H1 (cell line): ENCODE data around the gene ICOSLG. TPM values are rescaled to one million over a fixed set of nuclear protein-coding genes. Genes with fewer than 3 reads are reported as not detected.
"Not testable (repeated sequence)": the region's sequence is repeated elsewhere in the genome, so short reads cannot be mapped to it uniquely, and the experiment has no call there.

Experiments
- CTCF ChIA-PET: fragments of 300-600 bp; sonication (Branson Sonifier 250); formaldehyde crosslinking; loops from one replicate; lab custom pipeline; 2021; ENCODE audit not compliant: partially characterized antibody; lab: Charles Lee
- POLR2A ChIA-PET: fragments of 300-600 bp; sonication (Branson Sonifier 250); formaldehyde crosslinking; loops from one replicate; lab custom pipeline; 2021; ENCODE audit warnings: inconsistent platforms; ENCODE audit not compliant: partially characterized antibody; lab: Charles Lee
- DNase-seq, 2 experiments: peaks; one replicate each; pipeline versions ENCODE4 v3.0.0 to v3.0.0-alpha.2; 2010 to 2022; ENCODE audit warnings: low spot score in 2 of 2, low read depth in 1 of 2, mixed read lengths in 1 of 2
- FAIRE-seq: peaks from 2 replicates; lab custom pipeline; 2011; peaks lifted over from hg19 to GRCh38; lab: Jason Lieb, UNC
- H2AFZ ChIP-seq: 2 replicates; pipeline ENCODE4 v1.8.1; 2012; ENCODE audit warnings: low read length, inconsistent platforms
- H2AK5ac ChIP-seq: 2 replicates; pipeline ENCODE4 v1.6.1; 2013; ENCODE audit warnings: low read depth, low read length
- H2BK120ac ChIP-seq: replicated peaks from 2 replicates; pipeline ENCODE3; 2013; ENCODE audit warnings: low read depth, low read length, inconsistent platforms
- H2BK12ac ChIP-seq: 2 replicates; pipeline ENCODE4 v1.6.1; 2013; ENCODE audit warnings: low read depth, low read length
- H2BK15ac ChIP-seq: 2 replicates; pipeline ENCODE4 v1.6.1; 2013; ENCODE audit warnings: low read length
- H2BK20ac ChIP-seq: 2 replicates; pipeline ENCODE4 v1.6.1; 2013; ENCODE audit warnings: low read length
- H2BK5ac ChIP-seq: 2 replicates; pipeline ENCODE4 v1.6.1; 2013; ENCODE audit warnings: low read depth, low read length
- H3K14ac ChIP-seq: 2 replicates; pipeline ENCODE4 v1.6.1; 2013; ENCODE audit warnings: inconsistent platforms; ENCODE audit not compliant: insufficient read length
- H3K18ac ChIP-seq: 2 replicates; pipeline ENCODE4 v1.6.1; 2013; ENCODE audit warnings: low read length; ENCODE audit errors: extremely low read depth
- H3K23ac ChIP-seq: 2 replicates; pipeline ENCODE4 v1.6.1; 2013; ENCODE audit warnings: inconsistent platforms; ENCODE audit not compliant: insufficient read length
- H3K23me2 ChIP-seq: 2 replicates; pipeline ENCODE4 v1.6.1; 2013; ENCODE audit warnings: low read depth, low read length
- H3K27ac ChIP-seq: 2 replicates; pipeline ENCODE4 v1.6.1; 2011; ENCODE audit warnings: low read depth, low read length, inconsistent platforms
- H3K27me3 ChIP-seq, 4 experiments: replicated peaks in 1 of 4; 1 replicate in 1 of 4; 2 replicates in 3 of 4; pipeline versions ENCODE4 v1.6.1 to v1.8.1; 2011 to 2013; ENCODE audit warnings: low read length in 3 of 4, mild to moderate bottlenecking in 3 of 4, inconsistent platforms in 2 of 4, mixed read lengths in 2 of 4, moderate library complexity in 1 of 4; ENCODE audit not compliant: control insufficient read depth in 3 of 4, insufficient read depth in 3 of 4; ENCODE audit errors: extremely low read depth in 1 of 4
- H3K36me3 ChIP-seq, 4 experiments: 2 replicates each; pipeline versions ENCODE4 v1.6.1 to v1.8.1; 2011 to 2013; ENCODE audit warnings: mild to moderate bottlenecking in 4 of 4, low read length in 3 of 4, moderate library complexity in 2 of 4, control low read depth in 1 of 4, inconsistent platforms in 1 of 4; ENCODE audit not compliant: insufficient read depth in 4 of 4, control insufficient read depth in 2 of 4
- H3K4ac ChIP-seq: replicated peaks from 2 replicates; pipeline ENCODE3; 2013; ENCODE audit warnings: low read length, low read depth, mixed read lengths, inconsistent platforms; ENCODE audit not compliant: insufficient read length
- H3K4me1 ChIP-seq, 4 experiments: replicated peaks in 1 of 4; 1 replicate in 1 of 4; 2 replicates in 3 of 4; pipeline versions ENCODE4 v1.6.1 to v1.8.1; 2011 to 2013; ENCODE audit warnings: low read length in 3 of 4, inconsistent platforms in 2 of 4, mixed read lengths in 1 of 4; ENCODE audit not compliant: insufficient read depth in 4 of 4, control insufficient read depth in 3 of 4
- H3K4me2 ChIP-seq, 2 experiments: 2 replicates each; pipeline versions ENCODE4 v1.6.1 to v1.8.1; 2011 to 2013; ENCODE audit warnings: low read depth in 2 of 2, low read length in 2 of 2, control low read depth in 1 of 2, inconsistent platforms in 1 of 2, mild to moderate bottlenecking in 1 of 2; ENCODE audit not compliant: insufficient read depth in 1 of 2
- H3K4me3 ChIP-seq, 4 experiments: fragments of 200-600, 300-600 bp in 1 of 4; sonication (generic), shearing (Covaris generic), sonication (Bioruptor Twin) in 1 of 4; 2 replicates each; pipeline versions ENCODE4 v1.5.1 to v1.8.1; 2011 to 2016; ENCODE audit warnings: low read length in 4 of 4, low read depth in 3 of 4, control low read depth in 2 of 4, inconsistent platforms in 2 of 4, mild to moderate bottlenecking in 2 of 4, mixed read lengths in 1 of 4, moderate library complexity in 1 of 4; ENCODE audit not compliant: insufficient read depth in 2 of 4; ENCODE audit errors: extremely low read depth in 1 of 4
- H3K56ac ChIP-seq: replicated peaks from 2 replicates; pipeline ENCODE3; 2013; ENCODE audit warnings: low read depth, mild to moderate bottlenecking, mixed read lengths, low read length, inconsistent platforms; ENCODE audit not compliant: insufficient read length
- H3K79me1 ChIP-seq: 2 replicates; pipeline ENCODE4 v1.6.1; 2013; ENCODE audit warnings: low read depth, low read length, control low read depth
- H3K79me2 ChIP-seq, 2 experiments: 2 replicates each; pipeline versions ENCODE4 v1.6.1 to v1.8.1; 2012 to 2013; ENCODE audit warnings: low read length in 2 of 2, mild to moderate bottlenecking in 2 of 2, inconsistent platforms in 1 of 2; ENCODE audit not compliant: insufficient read depth in 2 of 2, control insufficient read depth in 1 of 2
- H3K9ac ChIP-seq, 4 experiments: replicated peaks in 1 of 4; 1 replicate in 1 of 4; 2 replicates in 3 of 4; pipeline versions ENCODE4 v1.6.1 to v1.8.1; 2011 to 2013; ENCODE audit warnings: low read depth in 3 of 4, low read length in 3 of 4, control low read depth in 2 of 4, mild to moderate bottlenecking in 2 of 4, moderate library complexity in 2 of 4, inconsistent platforms in 1 of 4; ENCODE audit errors: extremely low read depth in 1 of 4
- H3K9me3 ChIP-seq, 2 experiments: 2 replicates each; pipeline versions ENCODE4 v1.6.1 to v1.8.1; 2012 to 2013; ENCODE audit warnings: mild to moderate bottlenecking in 2 of 2, moderate library complexity in 2 of 2, control low read depth in 1 of 2, inconsistent platforms in 1 of 2, low read depth in 1 of 2, low read length in 1 of 2, mixed read lengths in 1 of 2; ENCODE audit not compliant: insufficient read depth in 2 of 2
- H4K20me1 ChIP-seq, 2 experiments: replicated peaks in 1 of 2; 2 replicates each; pipeline versions ENCODE3 to v1.8.1; 2011 to 2013; ENCODE audit warnings: inconsistent platforms in 2 of 2, low read length in 2 of 2, mild to moderate bottlenecking in 1 of 2; ENCODE audit not compliant: insufficient read depth in 2 of 2, control insufficient read depth in 1 of 2
- H4K5ac ChIP-seq: 2 replicates; pipeline ENCODE4 v1.6.1; 2013; ENCODE audit warnings: low read length, low read depth, mixed read lengths, inconsistent platforms; ENCODE audit not compliant: insufficient read length
- H4K8ac ChIP-seq: 2 replicates; pipeline ENCODE4 v1.8.0; 2013; ENCODE audit warnings: mild to moderate bottlenecking, moderate library complexity, low read length, inconsistent platforms; ENCODE audit not compliant: insufficient read depth; ENCODE audit errors: extremely low read depth
- H4K91ac ChIP-seq: replicated peaks from 2 replicates; pipeline ENCODE3; 2013; ENCODE audit warnings: low read length, mixed read lengths, inconsistent platforms; ENCODE audit not compliant: insufficient read length
- WGBS, 2 experiments: shearing (Covaris generic) in 1 of 2; methylation state at CpG; one replicate each; pipeline versions ENCODE4 v1.1.6 to v1.1.7; 2013 to 2015; ENCODE audit warnings: low lambda C conversion rate in 2 of 2, mixed read lengths in 2 of 2, inconsistent platforms in 1 of 2, low coverage in 1 of 2, missing lambda C conversion rate in 1 of 2; ENCODE audit not compliant: insufficient replicate concordance in 2 of 2, insufficient coverage in 1 of 2, insufficient read length in 1 of 2; ENCODE audit errors: extremely low coverage in 1 of 2, missing lambda C conversion rate in 1 of 2; 5-methylcytosine and 5-hydroxymethylcytosine counted together
- polyA plus RNA-seq, 7 experiments: library from polyadenylated mRNA; depleted of rRNA in 3 of 7; stranded (reverse) in 5 of 7; unstranded in 2 of 7; fragments of >200 nt in 5 of 7; fragments of 200-250 nt in 2 of 7; gene quantifications; 1 replicate in 5 of 7; 2 replicates in 1 of 7; 4 replicates in 1 of 7; pipeline versions ENCODE4 v1.2.1 to v1.2.3, GENCODE V29; 2011 to 2013; ENCODE audit warnings: missing spikeins in 2 of 7, mixed read lengths in 2 of 7
- total RNA-seq: library from RNA; stranded (reverse); fragmentation: NEBNext Ultra II Directional; extraction: Animal tissue kit (Norgen Biotek cat#: 25700); gene quantifications from 2 replicates; pipeline ENCODE4 v1.2.1, GENCODE V29; 2021

The ICOSLG gene
- total and polyA plus RNA-seq, 2 of the 8 experiments (the other 6 are each of a cell fraction or from before 2014, with no cell fraction given), result 2.3 to 5.5 TPM

GRCh38 chr21:44211978-44212377 is 28.8 kb downstream of the ICOSLG start:
- H3K36me3 ChIP-seq, H3K27ac ChIP-seq, H2AFZ ChIP-seq, H4K20me1 ChIP-seq, H3K23ac ChIP-seq, H2BK15ac ChIP-seq, H3K18ac ChIP-seq, H3K79me1 ChIP-seq, H3K4me3 ChIP-seq, FAIRE-seq, H3K9me3 ChIP-seq, H3K4ac ChIP-seq, H3K4me2 ChIP-seq, H3K4me1 ChIP-seq, H2BK12ac ChIP-seq, H3K56ac ChIP-seq, CTCF ChIA-PET, H3K23me2 ChIP-seq, POLR2A ChIA-PET, H2BK5ac ChIP-seq, H3K9ac ChIP-seq, H4K91ac ChIP-seq, H2BK20ac ChIP-seq, H4K8ac ChIP-seq, H3K27me3 ChIP-seq, H3K14ac ChIP-seq, H4K5ac ChIP-seq, H2BK120ac ChIP-seq, DNase-seq, H2AK5ac ChIP-seq, H3K79me2 ChIP-seq: not testable (repeated sequence)
- WGBS, 2 experiments, result no CpG with 5 or more reads among the region's 2 CpGs

- CTCF ChIA-PET, FAIRE-seq, H3K27me3 ChIP-seq: not testable (repeated sequence)
Measured at GRCh38 chr21:44211574-44211973, 29.2 kb downstream of the ICOSLG start.

More at GRCh38 chr21:44211574-44211973, 29.2 kb downstream of the ICOSLG start:
- H2BK5ac ChIP-seq, H3K18ac ChIP-seq, H4K5ac ChIP-seq, H3K4ac ChIP-seq, H3K27ac ChIP-seq, H3K14ac ChIP-seq, H4K91ac ChIP-seq, H3K56ac ChIP-seq, H2BK12ac ChIP-seq, H3K4me1 ChIP-seq, H4K20me1 ChIP-seq, H3K9ac ChIP-seq, H3K79me1 ChIP-seq, H2AK5ac ChIP-seq, H3K9me3 ChIP-seq, H4K8ac ChIP-seq, H2BK120ac ChIP-seq, H3K23me2 ChIP-seq, POLR2A ChIA-PET, H2BK20ac ChIP-seq, DNase-seq, H2AFZ ChIP-seq, H3K4me3 ChIP-seq, H3K4me2 ChIP-seq, H3K36me3 ChIP-seq, H3K23ac ChIP-seq, H3K79me2 ChIP-seq, H2BK15ac ChIP-seq: not testable (repeated sequence)
- WGBS, 2 experiments, result no CpG with 5 or more reads among the region's 3 CpGs
